ENCODE data around the gene NECAB3.

NECAB3 gene

DNA sequence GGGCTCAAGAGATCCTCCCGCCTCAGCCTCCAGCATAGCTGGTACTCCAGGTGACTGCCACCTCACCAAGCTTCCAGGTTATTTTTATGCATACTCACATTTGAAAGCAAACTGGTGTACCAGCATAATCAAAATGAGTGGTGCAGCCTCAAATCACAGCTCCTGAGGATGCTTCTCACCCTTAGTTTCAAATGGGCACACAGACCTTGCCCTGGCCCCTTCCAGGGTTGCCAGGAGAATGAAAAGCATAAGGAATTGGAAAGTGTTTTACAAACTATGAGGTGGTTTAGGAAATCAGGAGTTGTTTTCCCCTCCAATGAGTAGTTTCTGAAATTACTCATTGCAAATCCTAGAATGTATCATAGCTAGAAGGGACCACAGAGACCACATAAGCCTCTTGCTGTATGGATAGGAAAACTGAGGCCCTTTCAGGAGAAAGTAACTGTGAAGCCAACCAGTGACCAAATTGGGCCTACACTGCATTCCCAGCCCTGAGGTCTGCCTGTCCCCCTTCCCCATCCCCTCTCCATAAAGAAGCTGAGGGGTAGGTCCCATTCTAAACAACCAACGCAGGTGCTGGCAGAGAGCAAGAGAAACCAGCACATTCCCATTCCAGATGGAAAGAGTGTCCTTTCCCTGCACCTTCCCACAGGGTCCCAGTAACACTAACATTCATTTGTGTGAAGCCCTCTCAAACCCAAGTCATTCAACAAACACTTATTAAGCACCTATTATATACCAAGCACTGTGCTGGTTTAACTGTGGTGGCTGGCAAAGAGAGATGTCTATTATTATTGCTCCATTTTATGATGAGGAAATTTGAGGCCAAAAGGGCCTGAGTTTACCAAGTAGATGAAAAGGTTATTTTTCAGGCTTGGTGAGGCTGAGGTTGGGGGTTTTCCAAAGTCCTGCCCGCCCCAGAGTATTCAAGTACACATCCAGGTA is 14.0 kb upstream of the NECAB3 start:
- Mint-ChIP-seq H3K4me1 (ENCODE audit: low read depth) (peaks cover 64% of the 10 kb centered on the region), H3K9me3 (no peaks in the 10 kb centered on the region)

DNA sequence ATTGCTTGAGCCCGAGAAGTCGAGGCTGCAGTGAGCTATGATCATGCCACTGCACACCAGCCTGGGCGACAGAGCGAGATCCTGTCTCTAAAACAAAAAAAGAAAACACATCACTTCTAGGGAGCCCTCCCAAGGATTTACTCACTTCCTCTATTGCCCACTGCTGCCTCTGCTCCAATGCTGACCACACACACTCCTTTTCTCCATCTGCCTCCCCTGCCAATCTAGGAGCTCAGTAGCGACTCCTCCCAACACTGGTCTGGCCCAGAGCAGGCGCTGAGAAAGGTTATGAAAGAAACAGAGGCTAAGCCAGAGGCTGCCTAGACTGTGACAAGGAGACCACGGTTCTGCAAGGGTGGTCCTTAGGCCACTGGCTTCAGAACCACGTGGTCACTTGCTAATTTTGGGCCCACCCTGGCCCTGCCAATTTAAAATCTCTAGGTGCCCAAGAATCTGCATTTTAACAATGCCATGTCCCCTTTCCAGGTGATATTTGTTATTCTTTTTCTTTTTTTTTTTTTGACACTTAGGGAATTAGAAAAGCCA is 13.2 kb upstream of the NECAB3 start:
- H3K4me3 Mint-ChIP-seq = no peak overlapping the region
- no peaks in the 10 kb centered on the region for H3K9me3 Mint-ChIP-seq
- H3K36me3 Mint-ChIP-seq (ENCODE audit: low read depth) = peaks cover 10% of the 10 kb centered on the region
- peaks cover 70% of the 10 kb centered on the region for H3K4me1 Mint-ChIP-seq (ENCODE audit: low read depth)
- no peaks in the 10 kb centered on the region for H3K27me3 Mint-ChIP-seq
- H3K27ac Mint-ChIP-seq = no peak overlapping the region

More for the DNA sequence above, 14.0 kb upstream of the NECAB3 start:
- Mint-ChIP-seq H3K4me3 (peak overlapping the region; percentile 49), H3K27ac (peak overlapping the region; percentile 72), H3K36me3 (ENCODE audit: low read depth) (peaks cover 10% of the 10 kb centered on the region), H3K27me3 (no peaks in the 10 kb centered on the region)

DNA sequence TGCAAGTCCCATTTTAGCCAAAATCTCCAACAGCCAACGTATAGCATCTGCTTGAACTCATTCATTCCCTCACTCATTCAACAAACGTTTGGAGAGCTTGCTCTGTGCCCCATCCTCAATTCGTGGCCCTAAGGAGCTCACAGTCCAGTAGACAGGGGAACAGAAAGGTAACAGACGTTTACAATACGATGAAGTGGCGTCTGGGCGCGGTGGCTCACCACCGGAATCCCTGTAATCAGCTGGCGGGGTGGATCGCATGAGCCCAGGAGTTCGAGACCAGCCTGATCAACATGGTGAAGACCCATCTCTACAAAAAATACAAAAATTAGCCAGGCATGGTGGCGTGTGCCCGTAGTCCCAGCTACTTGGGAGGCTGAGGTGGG is 12.7 kb upstream of the NECAB3 start:
- Mint-ChIP-seq H3K4me1 (ENCODE audit: low read depth) (peaks cover 75% of the 10 kb centered on the region), H3K36me3 (ENCODE audit: low read depth) (peaks cover 10% of the 10 kb centered on the region), H3K27ac (peak overlapping the region; percentile 78), H3K27me3 (no peaks in the 10 kb centered on the region), H3K9me3 (no peaks in the 10 kb centered on the region), H3K4me3 (peak overlapping the region; percentile 67)

DNA sequence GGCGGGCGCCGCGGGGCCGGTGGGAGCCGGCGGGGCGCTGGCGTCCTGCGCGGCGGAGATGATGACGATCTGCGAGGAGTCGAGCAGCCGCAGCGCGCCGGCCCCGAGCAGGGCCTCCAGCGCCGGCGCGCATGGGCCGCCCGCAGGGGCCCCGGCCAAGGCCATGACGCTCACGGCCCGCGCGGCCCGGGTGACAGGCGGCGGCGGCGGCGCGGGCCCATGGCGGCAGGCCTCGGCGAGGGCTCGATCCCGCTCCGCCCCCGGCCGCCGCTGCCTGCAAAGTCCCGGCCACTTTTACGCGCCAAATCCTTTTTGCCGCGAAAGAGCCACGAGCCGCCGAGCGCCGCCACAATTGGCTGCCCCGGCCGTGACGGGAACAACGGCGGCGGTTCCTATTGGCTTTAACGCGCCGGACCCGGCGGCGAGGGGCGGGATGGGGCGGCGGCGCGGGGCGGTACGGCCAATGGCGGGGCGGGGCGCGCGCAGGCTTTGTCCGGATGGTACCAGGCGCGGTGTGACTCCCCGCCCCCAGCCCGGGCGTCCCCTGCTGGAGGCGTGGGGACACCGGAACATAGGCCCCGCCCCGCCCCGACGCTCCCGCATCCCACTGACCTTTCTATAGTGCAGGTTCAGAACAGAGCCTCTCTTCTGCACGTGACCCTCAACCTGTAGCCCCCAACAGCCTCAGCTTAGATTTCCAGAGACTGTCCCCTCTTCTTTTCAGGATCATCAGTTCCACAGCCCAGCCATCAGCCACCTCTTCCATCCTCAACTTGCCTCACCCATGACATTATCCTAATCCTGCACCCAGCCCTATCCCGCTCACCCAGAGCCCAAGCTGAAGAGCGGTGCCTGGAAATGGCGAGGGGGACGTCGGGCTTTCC is 12.1 kb upstream of the NECAB3 start, which contains the start of gene E2F1:
Gene E2F1 (minus strand): TSS at position 286 of the 884 bp plus-strand sequence. CDS start 121 bp downstream, at position 165.
- H3K27me3 Mint-ChIP-seq = no peaks in the 10 kb centered on the region
- peaks cover 10% of the 10 kb centered on the region for H3K36me3 Mint-ChIP-seq (ENCODE audit: low read depth)
- peak within 1 kb of the TSS; percentile 93 for H3K4me3 Mint-ChIP-seq
- H3K9me3 Mint-ChIP-seq = no peaks in the 10 kb centered on the region
- peaks cover 81% of the 10 kb centered on the region for H3K4me1 Mint-ChIP-seq (ENCODE audit: low read depth)
- peak within 1 kb of the TSS; percentile 92 for H3K27ac Mint-ChIP-seq

DNA sequence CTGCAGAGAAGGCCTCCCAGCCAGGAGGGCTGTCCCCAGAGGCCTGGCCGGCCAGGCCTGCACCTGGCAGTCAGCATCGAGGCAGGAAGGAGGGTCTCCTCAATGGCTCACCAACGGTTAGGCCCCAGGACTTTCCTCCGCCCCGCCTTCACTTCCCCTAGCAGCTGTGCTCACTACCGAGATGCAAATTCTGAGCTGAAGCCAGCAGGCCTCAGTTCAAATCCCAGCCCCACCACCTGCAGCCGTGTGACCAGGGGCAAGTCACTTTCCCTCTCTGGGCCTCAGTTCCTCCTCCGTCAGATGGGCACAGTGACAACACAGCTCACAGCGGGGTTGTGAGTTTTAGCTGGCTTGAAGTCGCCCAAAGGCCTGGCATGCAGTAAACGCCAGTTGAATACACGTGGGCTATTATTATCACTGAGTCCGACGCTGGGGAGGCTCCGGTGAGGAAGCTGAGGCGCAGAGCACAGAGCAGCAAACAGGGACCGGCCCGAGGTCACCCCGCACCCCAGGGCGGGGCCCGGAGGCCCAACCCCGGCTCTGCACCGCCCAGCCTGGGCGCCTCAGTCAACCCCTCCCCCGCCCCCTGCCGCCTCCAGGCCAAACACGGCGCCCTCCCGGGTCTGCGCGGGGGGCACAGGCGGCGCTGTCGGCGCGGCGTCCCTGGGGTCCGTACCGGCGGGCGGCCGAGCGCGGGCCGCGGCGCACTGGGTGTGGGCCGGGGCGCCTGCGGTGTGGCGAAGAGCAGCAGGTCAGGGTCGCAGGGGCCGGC is 11.3 kb upstream of the NECAB3 start:
- no peaks in the 10 kb centered on the region for H3K27me3 Mint-ChIP-seq
- H3K27ac Mint-ChIP-seq = peak overlapping the region; percentile 92
- H3K36me3 Mint-ChIP-seq (ENCODE audit: low read depth) = peaks cover 13% of the 10 kb centered on the region
- H3K9me3 Mint-ChIP-seq = no peaks in the 10 kb centered on the region
- H3K4me1 Mint-ChIP-seq (ENCODE audit: low read depth) = peaks cover 83% of the 10 kb centered on the region
- H3K4me3 Mint-ChIP-seq = peak overlapping the region; percentile 93

DNA sequence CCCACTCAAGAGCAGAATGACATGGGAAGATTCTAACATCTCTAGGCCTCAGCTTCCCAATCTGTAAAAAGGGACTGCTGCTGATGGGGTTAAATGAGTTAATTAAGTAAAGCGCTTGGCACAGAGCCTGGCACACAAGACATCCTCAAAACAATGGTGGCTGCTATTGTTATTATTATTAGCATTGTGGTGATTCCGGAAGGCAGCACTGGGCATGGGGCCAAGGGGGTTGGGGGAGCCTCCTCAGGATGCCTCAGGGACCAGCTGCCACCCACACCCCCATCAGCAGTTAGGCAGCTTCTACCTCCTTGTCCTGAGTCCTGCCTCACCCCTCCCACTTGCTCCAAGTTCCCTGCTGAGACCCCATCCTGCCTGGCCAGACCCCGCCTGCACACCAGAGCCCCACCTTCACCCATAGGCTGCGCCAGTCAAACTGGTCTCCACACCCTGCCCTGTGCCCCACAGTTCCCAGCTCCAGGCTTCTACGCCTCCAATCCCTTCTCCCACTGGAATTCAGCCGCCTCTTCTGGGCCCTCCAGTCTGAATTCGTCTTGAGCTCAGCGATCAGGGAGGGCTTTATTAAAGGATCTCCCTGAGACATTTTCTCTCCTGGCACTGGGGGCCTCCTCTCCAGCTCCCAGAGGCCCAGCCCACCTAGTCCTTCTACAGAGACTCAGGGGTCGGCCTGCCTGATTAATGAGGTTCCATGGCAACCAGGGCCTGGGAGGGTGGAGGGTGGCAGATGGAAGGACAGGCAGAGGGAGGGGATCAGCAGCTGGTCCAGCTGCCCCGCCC is 10.5 kb upstream of the NECAB3 start:
- Mint-ChIP-seq H3K4me1 (ENCODE audit: low read depth) (peaks cover 82% of the 10 kb centered on the region), H3K27ac (peak overlapping the region; percentile 92)

DNA sequence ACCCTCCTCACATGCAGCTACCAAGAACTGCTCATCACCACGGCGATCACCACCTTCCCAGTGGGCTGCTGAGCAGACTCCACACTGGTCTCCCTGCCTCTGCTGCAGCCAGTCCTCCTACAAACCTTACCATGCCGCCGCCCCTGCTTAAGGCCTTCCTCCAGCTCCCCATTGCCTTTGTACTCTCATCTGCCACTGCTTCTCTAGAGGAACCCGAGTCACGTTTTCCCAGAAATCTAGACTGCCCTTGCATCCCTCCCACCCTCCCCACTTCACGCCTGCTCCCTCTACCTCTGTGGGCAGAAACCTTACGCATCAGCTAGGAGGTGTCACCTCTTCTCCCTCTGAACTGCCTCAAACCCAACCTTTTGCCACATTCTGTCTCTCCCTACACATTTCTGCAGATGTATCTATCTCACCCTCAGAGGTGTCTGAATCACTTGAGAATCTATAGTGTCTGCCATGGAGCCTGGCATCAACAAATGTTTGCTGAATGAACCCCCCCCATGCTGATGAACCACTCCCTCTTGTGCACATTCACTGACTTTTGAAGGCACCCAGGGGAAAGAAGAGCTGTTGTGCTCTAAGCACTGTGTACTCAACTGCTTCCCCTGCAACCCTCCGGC is 7.6 kb upstream of the NECAB3 start:
- Mint-ChIP-seq H3K27me3 (no peaks in the 10 kb centered on the region), H3K27ac (no peak overlapping the region), H3K9me3 (no peaks in the 10 kb centered on the region), H3K4me1 (ENCODE audit: low read depth) (peaks cover 63% of the 10 kb centered on the region), H3K4me3 (no peak overlapping the region), H3K36me3 (ENCODE audit: low read depth) (peaks cover 36% of the 10 kb centered on the region)

More for the DNA sequence above, 10.5 kb upstream of the NECAB3 start:
- Mint-ChIP-seq H3K27me3 (no peaks in the 10 kb centered on the region), H3K9me3 (no peaks in the 10 kb centered on the region), H3K4me3 (peak overlapping the region; percentile 93), H3K36me3 (ENCODE audit: low read depth) (peaks cover 17% of the 10 kb centered on the region)

DNA sequence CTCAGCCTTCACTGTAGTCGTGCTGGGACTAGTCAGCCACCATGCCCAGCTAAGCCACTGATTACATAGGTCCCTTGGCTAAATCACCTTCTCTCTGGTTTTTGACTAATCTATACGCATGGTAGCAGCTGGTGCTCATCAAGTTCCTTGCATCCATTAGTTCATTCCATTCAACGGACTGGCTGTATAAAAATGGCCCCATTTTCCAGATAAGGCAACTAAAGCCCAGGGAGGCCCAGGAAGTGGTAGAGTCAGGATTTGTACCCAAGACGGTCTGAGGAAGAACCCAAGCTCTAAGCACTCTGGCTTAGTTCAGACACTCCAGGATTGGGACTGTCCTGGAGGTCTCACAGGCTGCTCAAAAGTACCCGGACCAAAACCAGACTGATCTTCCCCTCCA is 7.1 kb upstream of the NECAB3 start:
- Mint-ChIP-seq H3K27ac (no peak overlapping the region), H3K9me3 (no peaks in the 10 kb centered on the region), H3K4me3 (no peak overlapping the region), H3K27me3 (no peaks in the 10 kb centered on the region), H3K36me3 (ENCODE audit: low read depth) (peaks cover 40% of the 10 kb centered on the region), H3K4me1 (ENCODE audit: low read depth) (peaks cover 59% of the 10 kb centered on the region)

DNA sequence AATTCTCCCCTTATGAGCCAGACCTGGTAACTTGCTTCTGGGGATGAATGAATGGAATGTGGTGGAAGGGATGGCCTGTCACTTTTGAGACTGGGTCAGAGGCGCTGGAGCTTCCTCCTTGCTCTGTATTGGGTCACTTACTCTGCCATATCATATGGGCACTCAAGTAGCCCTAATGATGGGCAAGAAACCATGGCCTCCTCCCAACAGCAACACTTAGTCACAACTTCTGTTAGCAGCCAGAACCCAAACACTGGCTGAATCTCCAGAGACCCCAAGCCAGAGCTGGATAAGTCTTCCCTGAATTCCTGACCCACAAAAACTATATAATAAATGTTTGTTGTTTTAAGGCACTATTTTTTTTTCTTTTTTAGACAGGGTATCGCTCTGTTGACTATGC is 6.5 kb upstream of the NECAB3 start:
- no peaks in the 10 kb centered on the region for H3K27me3 Mint-ChIP-seq
- H3K27ac Mint-ChIP-seq = no peak overlapping the region
- H3K36me3 Mint-ChIP-seq (ENCODE audit: low read depth) = peaks cover 41% of the 10 kb centered on the region
- H3K4me1 Mint-ChIP-seq (ENCODE audit: low read depth) = peaks cover 59% of the 10 kb centered on the region
- no peaks in the 10 kb centered on the region for H3K9me3 Mint-ChIP-seq
- peak overlapping the region; percentile 9 for H3K4me3 Mint-ChIP-seq

DNA sequence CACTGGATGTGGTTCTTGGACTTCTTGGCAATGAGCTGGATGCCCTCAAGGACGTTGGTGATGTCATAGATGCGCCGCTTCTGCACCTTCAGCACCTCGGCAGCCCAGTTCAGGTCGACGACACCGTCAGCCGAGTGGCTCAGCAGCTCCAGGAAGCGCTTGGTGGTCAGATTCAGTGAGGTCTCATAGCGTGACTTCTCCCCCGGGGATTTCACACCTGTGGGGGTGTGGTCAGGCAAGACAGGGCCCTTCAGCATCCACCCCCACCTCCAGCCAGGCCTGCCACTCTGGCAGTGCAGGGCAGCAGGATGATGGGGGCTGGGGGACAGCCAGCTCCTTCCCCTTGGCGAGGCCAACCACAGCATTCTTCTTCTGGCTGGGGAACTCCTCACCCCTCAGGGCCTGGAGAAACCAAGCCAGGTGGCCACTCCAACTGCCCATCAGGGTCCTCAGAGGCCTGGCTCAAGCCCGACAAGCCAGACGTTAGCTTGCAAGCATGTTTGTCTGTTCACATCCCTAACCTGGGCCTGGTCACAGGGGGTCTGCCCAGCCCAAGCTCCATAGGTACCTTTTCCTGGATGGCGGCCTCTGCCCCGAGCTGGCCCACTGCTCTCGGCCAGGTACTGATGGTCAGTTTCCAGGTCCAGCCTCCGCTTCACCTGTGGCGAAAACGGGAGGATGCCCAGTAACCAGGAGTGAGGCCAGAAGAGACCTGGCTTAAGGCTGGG is 5.7 kb upstream of the NECAB3 start:
- Mint-ChIP-seq H3K27ac (no peak overlapping the region), H3K9me3 (no peaks in the 10 kb centered on the region), H3K4me3 (no peak overlapping the region), H3K4me1 (ENCODE audit: low read depth) (peaks cover 57% of the 10 kb centered on the region), H3K36me3 (ENCODE audit: low read depth) (peaks cover 35% of the 10 kb centered on the region), H3K27me3 (no peaks in the 10 kb centered on the region)

DNA sequence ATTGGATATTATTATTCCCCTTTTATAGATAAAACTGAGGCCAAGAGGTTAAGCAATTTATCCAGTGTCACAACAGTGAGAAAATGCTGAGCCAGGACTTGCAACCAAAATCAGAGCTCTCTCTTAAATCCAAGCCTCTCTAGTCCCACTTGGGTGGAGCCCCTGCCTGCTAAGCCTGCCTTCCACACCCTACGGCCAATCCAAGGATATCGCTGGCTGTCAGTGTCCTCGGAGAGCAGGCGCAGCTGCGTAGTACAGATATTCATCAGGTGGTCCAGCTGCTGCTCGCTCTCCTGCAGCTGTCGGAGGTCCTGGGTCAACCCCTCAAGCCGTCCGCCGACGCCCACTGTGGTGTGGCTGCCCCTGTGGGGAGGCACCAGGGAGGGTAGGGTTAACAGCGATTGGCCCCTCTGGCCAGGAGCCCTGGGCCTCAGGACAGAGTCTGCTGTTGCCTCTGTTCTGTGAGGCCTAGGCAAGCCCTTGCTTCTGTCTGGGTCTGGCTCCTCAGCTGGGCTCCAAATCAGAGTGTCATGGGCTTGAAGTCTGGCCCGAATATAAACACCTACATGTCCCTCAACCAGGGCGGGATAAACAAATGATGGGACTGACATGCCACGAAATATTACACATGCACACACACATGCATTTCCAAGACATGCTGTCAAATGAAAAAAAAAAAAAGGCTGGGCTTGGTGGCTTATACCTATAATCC is 3.9 kb upstream of the NECAB3 start:
- H3K9me3 Mint-ChIP-seq = no peaks in the 10 kb centered on the region
- H3K4me1 Mint-ChIP-seq (ENCODE audit: low read depth) = peaks cover 53% of the 10 kb centered on the region

More for the DNA sequence above, 3.9 kb upstream of the NECAB3 start:
- Mint-ChIP-seq H3K27ac (no peak overlapping the region), H3K4me3 (no peak overlapping the region), H3K36me3 (ENCODE audit: low read depth) (peaks cover 30% of the 10 kb centered on the region), H3K27me3 (no peaks in the 10 kb centered on the region)
